HG03280 (cell line): ENCODE measurements around the gene NUAK1.

ENCODE experiments used
- ATAC-seq: cut with Tn5 transposase; IDR thresholded peaks from one replicate; pipeline ENCODE4 v1.9.1; 2021; ENCODE audit warnings: mild to moderate bottlenecking, moderate library complexity; ENCODE audit not compliant: unreplicated experiment

NUAK1 gene

DNA sequence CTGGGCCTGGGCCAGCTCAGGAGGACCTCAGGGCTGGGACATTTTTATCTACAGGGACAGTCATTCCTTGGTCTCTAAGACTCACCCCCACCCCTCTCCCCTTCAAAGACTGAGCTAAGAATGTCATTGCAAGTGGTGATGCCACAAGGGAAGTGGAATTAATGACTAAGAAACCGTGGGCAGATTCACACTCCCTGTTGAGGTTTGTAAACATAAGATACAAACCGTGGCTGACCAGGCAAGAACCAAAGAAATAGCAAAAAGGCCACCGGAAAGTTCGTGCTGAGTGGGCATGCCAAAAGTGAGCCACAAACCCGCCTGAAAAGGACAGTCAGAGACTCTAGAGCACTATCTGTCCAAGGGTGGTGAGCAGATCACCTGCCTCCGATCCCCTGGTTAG lies 25.7 kb downstream of the NUAK1 start:
- ATAC-seq: no peak

DNA sequence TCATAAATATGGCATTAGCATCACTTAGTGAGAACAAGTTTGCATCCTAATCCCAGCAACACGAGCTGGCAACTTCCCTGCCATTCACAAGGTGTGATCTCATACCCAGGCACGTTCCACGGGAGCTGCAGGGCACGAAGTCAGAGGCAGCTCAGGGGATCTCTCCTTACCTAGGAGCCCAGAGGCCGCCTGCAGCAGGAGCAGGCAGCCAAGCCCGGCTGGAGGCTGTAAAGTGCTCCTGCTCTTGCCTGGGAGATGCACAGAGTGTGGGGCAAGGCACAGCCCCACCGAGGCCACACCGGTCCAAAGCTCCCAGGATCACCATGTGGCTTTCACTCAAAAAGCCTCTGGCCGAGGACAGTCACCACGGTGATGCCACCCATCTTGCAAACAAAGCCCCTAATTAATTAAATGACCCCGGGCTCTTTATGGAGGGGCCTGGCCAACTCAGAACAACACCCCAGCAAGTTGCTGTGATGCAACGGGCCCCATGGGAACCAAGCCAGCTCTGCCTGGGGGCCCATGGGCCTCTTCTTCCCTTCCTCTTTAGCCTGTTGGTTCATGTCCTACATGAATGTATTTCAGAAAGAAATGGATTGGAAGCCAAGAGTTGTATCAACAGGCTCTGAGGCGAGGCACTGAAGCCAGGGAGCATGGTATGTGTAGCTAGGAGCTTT lies 26.5 kb downstream of the NUAK1 start:
- ATAC-seq: no peak

DNA sequence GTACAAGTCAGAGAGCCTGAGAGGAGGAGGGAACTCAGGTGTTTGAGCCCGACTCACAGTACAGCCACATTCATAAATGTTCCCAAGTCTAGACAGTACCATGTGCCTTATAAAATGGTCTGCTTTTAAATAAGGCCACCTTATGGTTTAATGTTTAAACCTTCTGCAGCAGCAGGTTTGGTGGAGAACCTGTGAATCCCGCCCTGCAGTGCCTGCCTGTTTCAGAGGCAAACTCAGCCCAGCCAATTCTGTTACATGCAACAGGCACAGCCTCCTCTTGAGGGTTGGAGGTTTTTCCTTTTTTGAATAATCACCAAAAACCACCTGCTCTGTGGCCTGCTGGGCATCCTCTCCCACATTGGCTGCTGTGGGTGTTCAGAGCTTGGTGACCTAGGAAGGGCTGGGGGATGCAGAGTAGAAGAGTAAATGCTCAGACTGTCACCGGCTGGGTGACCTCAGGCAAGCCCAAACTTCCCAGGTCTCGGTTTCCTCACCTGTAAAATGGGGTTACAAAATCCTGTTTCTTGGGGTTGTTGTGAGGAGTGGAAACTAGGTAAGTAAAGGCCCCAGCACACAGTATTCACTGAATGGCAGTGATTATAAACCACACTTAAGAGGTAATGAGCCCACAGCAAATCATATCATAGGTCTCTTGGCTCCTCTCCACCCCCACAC lies 28.0 kb downstream of the NUAK1 start:
- no peak for ATAC-seq

DNA sequence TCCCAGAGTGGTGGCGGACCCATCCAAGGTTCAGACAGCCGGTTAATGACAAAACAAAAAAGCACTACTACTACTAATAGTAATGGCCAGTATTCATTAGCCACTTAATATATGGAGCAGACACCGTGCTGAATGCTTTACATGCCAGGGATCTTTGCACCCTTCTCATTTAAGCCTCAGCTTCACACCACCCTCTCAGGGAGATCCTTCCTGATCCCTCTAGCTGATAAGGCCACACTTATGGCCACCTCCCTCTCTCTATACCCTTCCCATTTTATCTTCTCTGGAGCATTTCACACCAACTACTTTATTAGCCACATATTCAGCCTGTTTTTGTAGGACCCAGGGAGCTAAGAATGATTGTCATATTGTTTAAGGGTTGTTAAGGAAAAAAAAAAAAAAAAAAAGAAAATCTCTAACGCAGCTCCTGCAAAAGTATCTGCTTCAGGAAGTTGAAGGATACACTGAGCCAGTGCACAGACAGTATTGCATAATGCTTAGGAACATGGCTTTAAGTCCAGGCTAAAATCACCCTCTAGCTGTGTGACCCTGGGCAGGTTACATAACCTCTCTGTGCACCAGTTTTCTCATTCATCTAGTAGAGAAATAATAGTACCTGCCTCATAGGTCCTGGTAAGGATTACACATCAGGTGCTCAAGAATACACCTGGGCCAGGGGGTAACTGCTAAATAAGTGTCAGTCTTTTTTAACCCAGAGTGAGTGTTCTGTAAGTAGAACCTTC lies 29.4 kb downstream of the NUAK1 start:
- no peak for ATAC-seq

DNA sequence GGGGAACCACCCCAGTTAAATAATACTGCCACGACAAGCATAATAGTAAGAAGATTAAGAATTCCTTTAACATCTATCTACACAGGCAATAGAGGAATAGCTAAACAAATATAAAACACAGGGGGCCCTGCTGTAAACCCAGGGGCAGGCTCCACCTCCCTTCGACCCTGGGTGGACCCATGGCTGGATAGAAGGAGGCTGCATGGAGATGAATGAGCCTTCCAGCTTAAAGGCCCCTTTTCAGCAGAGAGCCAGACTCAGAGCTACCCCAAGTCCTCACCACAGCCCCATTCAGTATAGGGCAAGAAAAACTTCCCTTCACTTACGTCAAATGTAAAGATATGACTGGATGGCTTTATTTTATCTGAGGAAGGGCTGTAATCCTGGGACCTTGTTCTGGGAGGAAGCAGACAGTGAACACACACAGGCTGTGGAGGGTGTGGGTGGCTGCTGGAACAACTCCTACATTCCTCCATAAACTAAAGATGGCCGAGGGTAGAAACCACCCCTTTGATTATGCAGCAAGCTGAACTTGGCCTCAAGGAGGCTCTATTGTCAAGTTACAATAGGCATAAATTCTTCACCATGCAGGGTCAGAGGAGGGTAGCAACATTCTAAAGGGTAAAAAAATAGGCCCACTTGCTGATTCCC lies 30.4 kb downstream of the NUAK1 start:
- ATAC-seq: no peak

DNA sequence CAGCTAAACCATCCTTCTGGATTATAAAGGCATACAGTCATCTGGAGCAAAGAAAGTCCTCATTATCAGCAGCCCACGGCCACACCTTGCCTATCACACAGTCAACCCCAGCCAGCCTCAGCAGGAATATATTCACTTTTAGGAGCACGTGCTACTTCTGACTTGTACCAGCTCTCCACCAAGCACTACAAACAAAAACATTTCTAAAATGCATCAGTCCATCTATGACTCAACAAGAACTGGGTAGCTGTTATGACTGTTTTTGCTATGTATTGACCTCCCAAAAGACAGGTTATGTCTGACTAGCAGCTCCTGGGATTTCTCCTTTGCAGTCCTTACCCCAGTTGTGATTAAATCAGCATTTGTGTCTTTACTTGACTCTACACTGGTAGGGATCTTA lies 31.2 kb downstream of the NUAK1 start:
- ATAC-seq: no peak

DNA sequence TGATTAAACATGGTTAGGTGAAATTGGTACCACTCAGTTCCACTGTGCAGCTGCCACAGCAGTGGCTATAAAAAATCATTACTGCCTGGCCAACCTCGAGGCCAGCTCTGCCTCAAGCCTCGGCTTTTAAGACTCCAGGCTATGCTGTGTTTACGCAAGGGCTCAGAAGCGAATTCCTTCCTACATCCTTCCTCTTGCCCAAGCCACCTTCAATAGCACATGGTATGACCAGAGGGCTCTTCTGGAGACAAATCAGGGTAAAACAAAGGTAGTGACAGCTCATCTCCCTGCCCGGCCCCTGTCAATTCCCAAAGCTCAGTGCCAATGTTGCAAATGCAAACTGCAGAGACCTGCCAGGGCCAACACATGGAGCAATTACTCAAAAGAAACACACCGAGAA lies 31.9 kb downstream of the NUAK1 start:
- ATAC-seq: no peak

DNA sequence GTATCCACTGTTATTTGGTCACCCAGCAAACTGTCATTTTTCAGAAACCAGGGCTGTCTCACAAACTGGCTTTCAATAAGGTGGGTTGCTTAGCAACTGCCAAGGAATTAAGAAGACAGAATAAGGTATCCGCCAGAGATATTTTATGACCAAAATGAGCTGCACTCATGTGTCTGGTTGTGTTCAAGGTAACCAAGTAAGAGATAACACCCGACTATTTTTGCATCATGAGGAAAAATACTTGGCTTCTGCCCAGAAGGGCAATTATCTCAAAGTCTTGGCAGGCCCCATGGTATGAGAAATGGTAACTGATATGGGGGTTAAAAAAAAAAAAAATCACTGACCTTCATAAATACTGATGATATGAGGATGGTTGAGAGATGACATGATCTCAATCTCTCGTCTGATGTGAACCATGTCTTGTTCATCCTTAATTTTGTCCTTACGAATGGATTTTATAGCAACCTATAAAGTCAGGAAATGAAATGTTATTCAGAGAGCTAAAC lies 32.6 kb downstream of the NUAK1 start:
- no peak for ATAC-seq

DNA sequence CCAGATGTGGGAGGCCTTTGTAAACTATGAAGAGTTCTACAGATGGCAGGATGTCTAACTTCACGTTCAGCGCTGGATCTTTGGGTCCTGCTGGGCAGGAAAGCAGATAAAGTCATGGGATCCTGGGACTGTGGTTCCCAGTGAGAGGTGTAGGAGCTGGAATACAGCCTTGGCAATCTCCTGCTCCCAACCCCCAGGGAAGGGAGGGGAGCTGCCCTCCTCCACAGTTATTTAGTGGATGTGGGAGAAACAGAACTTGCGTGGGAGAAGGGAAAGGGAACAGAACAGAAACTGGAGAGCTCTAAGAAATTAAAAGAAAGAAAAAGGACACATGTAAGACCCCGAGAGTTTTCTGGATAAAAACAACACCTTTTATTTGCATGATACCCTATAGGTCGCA lies 37.0 kb downstream of the NUAK1 start:
- ATAC-seq: no peak

DNA sequence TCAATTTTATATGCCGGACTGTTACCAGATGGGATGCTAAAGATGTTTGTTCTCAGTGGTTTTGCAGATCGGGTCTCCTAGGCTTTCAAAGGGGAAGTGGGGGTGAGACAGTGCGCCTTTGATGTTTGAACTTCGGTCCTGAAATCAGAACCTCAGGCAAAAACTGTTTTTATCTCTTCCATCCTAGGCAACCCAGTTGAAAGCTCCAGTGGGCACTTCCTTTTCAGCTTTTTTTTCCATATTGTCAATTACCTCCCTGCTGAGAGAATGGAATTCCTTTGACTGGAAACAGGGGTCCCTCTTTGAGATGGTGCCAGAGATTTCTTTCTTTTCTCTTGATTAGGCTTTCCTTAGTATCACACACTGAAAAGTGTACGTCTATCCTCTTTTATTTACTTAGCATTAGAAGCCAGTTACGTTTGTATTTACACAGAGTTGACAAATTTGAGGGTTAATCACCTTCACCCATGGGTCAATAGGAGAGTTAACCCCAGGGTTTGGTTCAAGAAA lies 40.0 kb downstream of the NUAK1 start:
- no peak for ATAC-seq

DNA sequence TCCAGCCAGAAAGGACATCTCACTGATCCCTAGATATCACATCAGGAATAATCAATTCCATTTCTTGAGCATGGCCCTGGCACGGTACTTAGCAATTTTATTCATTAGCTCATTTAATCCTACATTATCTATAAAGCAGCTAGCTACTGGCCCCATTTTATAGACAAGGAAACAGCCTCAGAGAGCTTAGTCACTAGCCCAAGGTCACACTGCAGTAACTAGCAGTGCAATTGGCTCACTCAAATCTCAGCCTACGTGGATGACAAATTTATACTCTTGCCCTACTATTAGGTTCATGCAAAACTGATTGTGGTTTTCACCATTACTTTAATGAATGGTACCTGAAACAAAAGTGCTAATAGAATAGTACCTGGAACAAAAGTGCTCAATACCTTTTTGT lies 41.7 kb downstream of the NUAK1 start:
- ATAC-seq: no peak

DNA sequence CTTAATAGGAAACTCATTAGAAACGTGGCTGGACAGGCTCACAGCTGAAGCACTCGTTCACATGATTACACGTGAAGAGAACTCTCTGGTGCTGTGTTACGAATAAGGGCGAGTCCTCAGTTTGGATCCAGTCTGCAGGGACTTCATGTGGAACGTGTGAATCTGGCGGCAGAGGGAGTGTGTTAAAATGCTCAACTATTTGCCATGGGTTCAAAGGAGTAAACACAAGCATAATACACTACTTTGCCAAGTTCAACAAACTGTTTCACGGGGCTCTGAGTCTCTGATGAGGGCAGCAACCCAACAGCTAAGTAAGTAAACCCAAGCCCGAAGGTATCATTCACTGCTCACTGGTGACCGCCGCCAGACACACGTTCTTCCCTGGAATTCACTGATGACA lies 42.4 kb downstream of the NUAK1 start:
- no peak for ATAC-seq

DNA sequence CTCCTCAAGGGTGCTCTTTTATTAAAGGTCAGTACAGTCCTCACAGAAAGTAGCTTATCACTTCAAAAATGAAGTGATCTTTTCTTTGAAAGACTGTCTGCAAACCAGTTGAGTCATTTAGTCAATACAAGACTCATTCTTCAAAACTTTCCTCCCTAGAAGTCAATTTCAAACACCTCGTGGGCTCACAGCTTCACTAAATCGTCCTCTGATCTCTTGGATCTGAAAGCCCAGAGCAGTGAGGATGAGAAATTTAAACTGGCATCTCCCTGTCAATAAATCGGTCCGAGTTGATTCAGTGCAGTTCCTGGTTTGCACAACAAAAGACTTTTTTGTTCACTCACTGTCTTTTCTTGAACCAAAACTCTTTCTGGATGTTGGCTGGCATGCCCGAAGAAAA lies 44.5 kb downstream of the NUAK1 start:
- ATAC-seq: no peak

DNA sequence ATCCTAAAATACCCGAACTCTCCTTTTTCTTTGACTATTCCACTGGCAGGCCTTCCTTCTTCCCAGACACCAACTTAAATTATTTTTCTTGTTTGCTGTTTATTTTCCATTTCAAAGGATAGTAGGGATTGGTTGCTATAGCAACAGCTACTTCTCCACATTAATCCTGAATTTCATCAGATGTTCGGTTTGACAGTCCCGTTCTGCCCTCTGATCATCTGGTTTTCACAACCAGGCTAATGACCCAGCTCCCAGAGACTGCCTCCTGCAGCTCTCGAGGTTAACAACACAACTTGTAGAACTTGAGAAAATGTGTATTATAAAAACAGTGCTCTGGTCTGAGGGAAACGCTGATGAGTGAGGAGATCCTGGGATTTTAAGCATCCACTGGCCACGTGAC lies 45.5 kb downstream of the NUAK1 start:
- ATAC-seq: no peak

DNA sequence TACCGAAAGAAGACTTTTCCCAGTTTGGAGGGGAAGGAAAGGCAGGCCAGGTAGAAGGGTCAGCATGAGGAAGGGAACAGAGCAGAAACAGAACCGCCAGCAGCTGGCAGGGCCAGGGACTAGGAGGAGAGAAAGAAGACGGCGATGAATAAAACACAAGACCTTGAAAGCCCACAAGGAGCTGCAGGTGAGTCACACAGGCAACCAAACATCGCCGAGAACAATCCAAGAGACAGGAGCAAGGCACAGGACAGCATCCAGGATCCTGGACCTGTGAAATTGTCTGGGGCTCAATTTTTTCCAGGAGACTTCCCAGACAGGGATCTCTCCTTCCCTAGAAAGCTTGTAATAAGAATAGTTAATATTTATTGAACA lies 47.3 kb downstream of the NUAK1 start:
- ATAC-seq: no peak

DNA sequence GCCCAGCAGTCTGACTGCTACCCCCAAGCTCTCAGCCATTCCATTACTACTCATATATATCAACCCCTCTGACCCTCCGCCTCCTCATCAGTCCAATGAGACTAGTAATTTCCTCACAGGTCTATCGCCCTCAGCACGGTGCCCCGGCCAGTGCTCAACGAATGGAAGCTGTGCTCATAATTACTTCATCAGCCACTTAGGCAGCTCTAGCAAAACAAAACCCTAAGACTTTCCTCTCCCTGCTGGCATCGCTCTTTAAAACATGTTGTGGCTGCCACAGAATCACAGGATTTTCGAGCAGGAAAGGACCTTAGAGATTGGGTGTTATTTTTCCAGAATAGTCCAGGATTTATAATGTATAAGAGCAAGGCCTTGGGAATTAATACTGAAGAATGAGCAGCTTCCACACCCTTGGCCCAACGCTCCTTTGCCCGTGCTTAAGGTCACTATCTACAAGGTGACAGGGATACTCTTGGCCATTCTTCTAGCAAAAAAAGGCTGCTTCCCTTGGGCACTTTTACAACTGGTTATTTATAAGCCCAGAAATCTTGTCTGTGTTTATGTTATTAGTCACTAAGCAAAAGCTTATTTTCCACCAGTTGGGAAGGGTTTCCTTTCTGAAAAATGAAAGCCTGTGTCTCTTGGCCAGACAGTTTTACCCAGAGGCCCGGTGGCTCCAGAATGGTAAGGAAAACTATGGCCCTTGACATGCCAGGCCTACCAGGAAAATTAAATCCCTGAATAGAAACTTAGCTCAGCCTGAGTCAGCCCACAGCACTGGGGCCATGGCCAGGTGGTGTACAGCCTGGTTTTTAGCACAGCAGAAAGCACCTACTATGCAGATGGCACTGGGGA lies 47.9 kb downstream of the NUAK1 start:
- no peak for ATAC-seq

DNA sequence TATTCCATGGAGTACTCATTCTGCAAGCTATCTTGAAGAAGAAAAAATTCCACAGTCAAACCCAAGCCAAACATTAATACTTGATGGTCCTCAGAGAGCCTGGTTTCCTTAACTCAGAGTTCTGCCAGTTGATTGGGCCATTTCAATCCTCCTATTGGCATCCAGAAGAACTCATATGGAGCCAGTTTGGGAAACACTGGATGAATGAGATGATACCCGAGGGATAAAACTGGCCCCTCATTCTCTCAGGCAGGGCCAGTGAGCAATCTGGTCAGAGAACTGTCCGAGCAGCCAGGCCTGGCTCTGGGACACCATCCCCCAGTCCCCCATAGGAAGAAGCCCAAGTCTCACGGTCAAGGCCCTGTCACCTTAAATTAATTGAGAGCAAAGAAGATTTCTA lies 48.8 kb downstream of the NUAK1 start:
- ATAC-seq: no peak

DNA sequence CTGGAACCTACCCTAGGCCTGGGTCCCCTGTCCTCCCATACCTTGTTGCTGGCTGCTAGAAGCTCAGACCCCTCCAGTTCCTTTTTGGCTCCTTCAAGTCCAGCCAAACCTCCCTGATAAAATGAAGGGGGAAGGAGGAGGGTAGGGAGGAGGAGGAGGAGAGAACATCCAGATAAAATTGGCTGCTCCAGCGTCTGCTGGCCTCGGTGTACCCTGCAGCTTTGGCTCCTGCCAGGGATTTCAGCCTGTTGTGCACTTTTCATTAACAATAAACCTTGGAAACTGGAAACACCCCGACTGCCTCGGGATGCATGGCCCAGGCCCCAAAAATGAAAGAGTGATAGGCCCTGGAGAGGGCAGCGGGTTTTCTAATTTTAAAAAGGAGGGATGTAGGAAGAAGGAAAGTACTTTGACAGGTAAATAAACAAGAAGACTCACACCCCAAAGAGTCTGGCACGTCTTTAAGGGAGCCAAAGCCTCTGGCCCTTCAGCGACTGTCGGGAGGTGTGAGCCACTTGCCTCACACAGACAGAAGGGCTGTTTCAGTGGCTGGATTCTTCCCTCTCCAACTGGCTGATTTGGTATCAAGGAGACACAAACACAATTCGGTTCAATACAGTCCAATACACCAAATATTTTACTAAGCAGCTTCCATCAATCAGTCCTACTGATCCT lies 49.8 kb downstream of the NUAK1 start:
- ATAC-seq: no peak

DNA sequence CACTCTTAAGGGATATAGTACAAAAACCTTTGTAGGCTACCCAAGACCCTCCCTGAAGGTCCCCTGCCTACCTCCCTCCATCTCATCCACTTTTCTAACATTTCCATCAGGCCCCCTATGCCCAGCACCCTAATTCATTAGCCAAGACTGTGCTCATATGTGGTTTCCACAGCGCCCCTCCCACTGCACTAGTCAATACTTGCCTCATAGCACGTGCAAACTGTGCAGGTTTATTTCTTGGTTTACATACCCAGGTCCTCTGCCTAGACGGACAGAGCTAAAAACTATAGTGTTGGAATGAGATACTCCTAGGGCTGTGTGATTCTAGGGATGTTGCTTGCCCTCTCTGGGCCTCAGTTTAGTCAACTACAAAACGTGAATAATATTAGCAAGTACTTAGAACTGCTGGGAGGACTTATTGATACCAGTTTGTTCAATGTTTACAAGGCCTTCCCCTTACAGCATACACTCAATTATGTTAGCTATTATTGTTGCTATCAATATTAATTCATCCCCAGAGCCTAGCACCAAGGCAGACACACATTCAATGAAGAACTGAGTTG lies 50.4 kb downstream of the NUAK1 start:
- no peak for ATAC-seq

DNA sequence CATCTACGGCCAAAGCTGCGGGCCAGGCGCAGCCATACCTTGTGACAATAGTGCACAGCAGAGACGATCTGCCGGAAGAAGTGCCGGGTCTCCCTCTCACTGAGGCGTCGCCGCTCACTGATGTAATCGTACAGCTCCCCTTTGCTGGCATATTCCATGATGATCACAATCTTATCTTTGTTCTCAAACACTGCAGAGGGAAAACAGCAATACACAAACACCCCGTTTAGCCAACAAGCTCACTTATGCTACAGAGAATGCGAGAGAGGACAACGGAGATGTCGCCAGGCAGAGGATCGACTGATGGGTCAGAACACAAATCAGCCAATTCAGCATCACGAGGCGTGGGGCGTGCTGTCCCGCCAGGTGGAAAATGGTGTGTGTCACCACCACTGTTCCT lies 52.1 kb downstream of the NUAK1 start:
- no peak for ATAC-seq
